ENCODE measurements around the gene TUBB4B.

The TUBB4B gene

DNA sequence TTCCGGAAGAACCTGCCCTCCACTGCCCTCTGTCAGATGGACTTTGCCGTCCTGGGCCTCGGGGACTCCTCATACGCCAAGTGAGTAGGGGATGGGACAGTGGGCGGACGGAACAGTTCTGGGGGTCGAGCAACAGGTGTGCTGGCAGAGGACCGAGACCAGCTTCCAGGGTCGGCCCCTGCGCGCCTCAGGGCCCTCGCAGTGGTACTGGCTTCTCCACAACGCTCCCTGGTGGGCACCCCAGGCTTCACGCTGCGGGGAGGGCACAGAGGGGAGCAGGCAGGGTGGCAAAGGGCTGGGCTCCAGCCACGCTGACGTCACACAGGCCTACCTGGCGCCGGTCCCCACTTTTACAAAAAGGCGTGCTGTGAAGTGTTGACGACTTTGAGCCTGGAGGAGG, 28.6 kb upstream of the TUBB4B start:
- H3K4me3 ChIP-seq (ENCODE audit: low read depth, low read length) = no peak overlapping the region
- TF ChIP-seq, protein P1, sequence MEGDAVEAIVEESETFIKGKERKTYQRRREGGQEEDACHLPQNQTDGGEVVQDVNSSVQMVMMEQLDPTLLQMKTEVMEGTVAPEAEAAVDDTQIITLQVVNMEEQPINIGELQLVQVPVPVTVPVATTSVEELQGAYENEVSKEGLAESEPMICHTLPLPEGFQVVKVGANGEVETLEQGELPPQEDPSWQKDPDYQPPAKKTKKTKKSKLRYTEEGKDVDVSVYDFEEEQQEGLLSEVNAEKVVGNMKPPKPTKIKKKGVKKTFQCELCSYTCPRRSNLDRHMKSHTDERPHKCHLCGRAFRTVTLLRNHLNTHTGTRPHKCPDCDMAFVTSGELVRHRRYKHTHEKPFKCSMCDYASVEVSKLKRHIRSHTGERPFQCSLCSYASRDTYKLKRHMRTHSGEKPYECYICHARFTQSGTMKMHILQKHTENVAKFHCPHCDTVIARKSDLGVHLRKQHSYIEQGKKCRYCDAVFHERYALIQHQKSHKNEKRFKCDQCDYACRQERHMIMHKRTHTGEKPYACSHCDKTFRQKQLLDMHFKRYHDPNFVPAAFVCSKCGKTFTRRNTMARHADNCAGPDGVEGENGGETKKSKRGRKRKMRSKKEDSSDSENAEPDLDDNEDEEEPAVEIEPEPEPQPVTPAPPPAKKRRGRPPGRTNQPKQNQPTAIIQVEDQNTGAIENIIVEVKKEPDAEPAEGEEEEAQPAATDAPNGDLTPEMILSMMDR (IDR thresholded peaks at IDR 0.05; ENCODE audit: low read depth, low read length, missing control alignments) = no peak
- no peak for DNase-seq (ENCODE audit: low read depth)

GRCh38 chr9:137213160-137214060, 27.7 kb upstream of the TUBB4B start:
- H3K4me3 ChIP-seq (ENCODE audit: low read depth, low read length) = no peak overlapping the region
- no peak for DNase-seq (ENCODE audit: low read depth)
- TF ChIP-seq, protein P1 (IDR thresholded peaks at IDR 0.05; ENCODE audit: low read depth, low read length, missing control alignments) = peak; percentile 16

DNA sequence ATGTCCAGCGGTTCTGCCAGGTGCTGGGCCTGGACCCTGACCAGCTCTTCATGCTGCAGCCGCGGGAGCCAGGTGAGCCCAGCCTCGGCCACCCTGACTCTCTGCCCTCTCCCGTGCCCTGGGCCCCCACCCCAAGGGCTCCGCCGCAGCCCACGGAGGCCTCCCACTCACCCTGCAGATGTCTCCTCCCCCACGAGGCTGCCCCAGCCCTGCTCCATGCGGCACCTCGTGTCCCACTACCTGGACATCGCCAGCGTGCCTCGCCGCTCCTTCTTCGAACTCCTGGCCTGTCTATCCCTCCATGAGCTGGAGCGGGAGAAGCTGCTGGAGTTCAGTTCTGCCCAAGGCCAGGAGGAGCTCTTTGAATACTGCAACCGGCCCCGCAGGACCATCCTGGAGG, 26.5 kb upstream of the TUBB4B start:
- DNase-seq (ENCODE audit: low read depth) = no peak
- no peak overlapping the region for H3K4me3 ChIP-seq (ENCODE audit: low read depth, low read length)
- TF ChIP-seq, protein P1 (IDR thresholded peaks at IDR 0.05; ENCODE audit: low read depth, low read length, missing control alignments) = no peak

DNA sequence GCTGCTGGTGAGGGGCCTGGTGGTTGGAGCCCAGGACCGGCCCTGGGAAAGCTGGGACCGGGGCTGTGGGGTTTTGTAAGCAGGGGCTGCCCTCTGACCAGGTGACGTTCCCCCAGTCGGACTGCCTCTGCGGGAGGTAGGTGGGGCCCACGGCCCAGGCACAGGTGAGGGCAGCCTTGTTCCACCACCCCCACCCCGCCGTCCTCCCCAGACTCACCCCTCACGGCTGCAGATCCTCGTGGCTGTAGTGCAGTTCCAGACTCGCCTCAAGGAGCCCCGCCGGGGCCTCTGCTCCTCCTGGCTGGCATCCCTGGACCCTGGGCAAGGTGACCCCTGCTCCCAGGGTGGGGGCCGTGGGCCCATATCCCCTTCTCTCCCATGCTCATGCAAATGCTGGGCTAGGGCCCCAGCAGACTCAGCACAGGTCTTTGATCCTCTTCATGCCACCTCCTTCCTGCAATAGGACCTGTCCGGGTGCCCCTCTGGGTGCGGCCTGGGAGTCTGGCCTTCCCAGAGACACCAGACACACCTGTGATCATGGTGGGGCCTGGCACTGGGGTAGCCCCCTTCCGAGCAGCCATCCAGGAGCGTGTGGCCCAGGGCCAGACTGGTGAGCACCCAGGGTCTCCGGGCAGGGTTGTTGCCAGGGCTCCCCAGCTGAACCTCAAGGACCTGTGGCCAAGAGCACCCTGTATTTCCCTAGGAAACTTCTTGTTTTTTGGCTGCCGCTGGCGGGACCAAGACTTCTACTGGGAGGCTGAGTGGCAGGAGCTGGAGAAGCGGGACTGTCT, 25.7 kb upstream of the TUBB4B start:
- DNase-seq (ENCODE audit: low read depth) = no peak
- no peak overlapping the region for H3K4me3 ChIP-seq (ENCODE audit: low read depth, low read length)
- TF ChIP-seq, protein P1 (IDR thresholded peaks at IDR 0.05; ENCODE audit: low read depth, low read length, missing control alignments) = no peak

GRCh38 chr9:137216188-137216965, 24.7 kb upstream of the TUBB4B start:
- no peak for DNase-seq (ENCODE audit: low read depth)
- TF ChIP-seq, protein P1 (IDR thresholded peaks at IDR 0.05; ENCODE audit: low read depth, low read length, missing control alignments) = no peak
- no peak overlapping the region for H3K4me3 ChIP-seq (ENCODE audit: low read depth, low read length)

- no peak for DNase-seq (ENCODE audit: low read depth)
- TF ChIP-seq, protein P1 (IDR thresholded peaks at IDR 0.05; ENCODE audit: low read depth, low read length, missing control alignments) = no peak
- H3K4me3 ChIP-seq (ENCODE audit: low read depth, low read length) = no peak overlapping the region
Measured at GRCh38 chr9:137217276-137218211, 23.5 kb upstream of the TUBB4B start.
